HepG2 (cell line): ENCODE data around the gene CARMIL3. TPM values are rescaled to one million over a fixed set of nuclear protein-coding genes. Genes with fewer than 3 reads are reported as not detected.

Source experiments
- CHCHD3 ChIP-seq: sonication (generic); formaldehyde crosslinking; IDR thresholded peaks from 2 replicates; pipeline ENCODE4 v1.8.0; 2022; ENCODE audit warnings: mild to moderate bottlenecking, missing genetic modification reagents, moderate library complexity
- GATAD2A ChIP-seq: IDR thresholded peaks from 2 replicates; pipeline ENCODE4 v1.6.1; 2016
- GTF3A ChIP-seq: sonication (generic); formaldehyde crosslinking; conservative IDR thresholded peaks from 2 replicates; pipeline ENCODE4 v1.4.0; 2020; ENCODE audit warnings: mild to moderate bottlenecking, missing genetic modification reagents
- HOXD1 ChIP-seq: sonication (generic); formaldehyde crosslinking; IDR thresholded peaks from 2 replicates; pipeline ENCODE4 v1.5.0; 2020; ENCODE audit warnings: missing genetic modification reagents
- IRF1 ChIP-seq: sonication (generic); formaldehyde crosslinking; IDR thresholded peaks from 2 replicates; pipeline ENCODE4 v1.4.0; 2020; ENCODE audit warnings: low read depth, mild to moderate bottlenecking, missing genetic modification reagents
- KAT2B ChIP-seq: fragments of 150-350 bp; IDR thresholded peaks from 2 replicates; pipeline ENCODE4 v1.6.1; 2014; ENCODE audit warnings: low read depth, low read length, borderline replicate concordance
- KDM5A ChIP-seq: fragments of 200-600 bp; sonication (generic); IDR thresholded peaks from 2 replicates; pipeline ENCODE4 v1.7.0; 2018; ENCODE audit warnings: antibody characterized with exemption, mild to moderate bottlenecking, low read length, borderline replicate concordance
- NFE2L1 ChIP-seq: sonication (generic); formaldehyde crosslinking; IDR thresholded peaks from 2 replicates; pipeline ENCODE4 v1.4.0; 2020; ENCODE audit warnings: missing genetic modification reagents, mild to moderate bottlenecking, borderline replicate concordance
- NFKB2 ChIP-seq: sonication (generic); formaldehyde crosslinking; IDR thresholded peaks from 2 replicates; pipeline ENCODE4 v1.4.0; 2020; ENCODE audit warnings: missing genetic modification reagents, borderline replicate concordance
- RCOR2 ChIP-seq: IDR thresholded peaks from 2 replicates; pipeline ENCODE4 v1.6.1; 2016; ENCODE audit warnings: missing biosample characterization, missing genetic modification reagents
- REL ChIP-seq: sonication (generic); formaldehyde crosslinking; conservative IDR thresholded peaks from 2 replicates; pipeline ENCODE4 v1.8.0; 2022; ENCODE audit warnings: mild to moderate bottlenecking, missing genetic modification reagents, moderate library complexity
- RFX5 ChIP-seq: IDR thresholded peaks from 2 replicates; pipeline ENCODE4 v1.6.1; 2011; ENCODE audit warnings: low read depth, low read length, improper control_type of control experiment
- SMC3 ChIP-seq: IDR thresholded peaks from 2 replicates; pipeline ENCODE4 v1.6.1; 2011; ENCODE audit warnings: low read length, improper control_type of control experiment
- ZBTB4 ChIP-seq: sonication (generic); formaldehyde crosslinking; IDR thresholded peaks from 2 replicates; pipeline ENCODE4 v1.4.0; 2020; ENCODE audit warnings: missing genetic modification reagents, mild to moderate bottlenecking, borderline replicate concordance
- ZNF24 ChIP-seq: fragments of 450-650 bp; IDR thresholded peaks from 2 replicates; pipeline ENCODE4 v1.6.1; 2017; ENCODE audit warnings: antibody characterized with exemption, mild to moderate bottlenecking
- ZNF251 ChIP-seq: sonication (generic); formaldehyde crosslinking; IDR thresholded peaks from 2 replicates; pipeline ENCODE4 v1.9.0; 2021; ENCODE audit warnings: mild to moderate bottlenecking, missing genetic modification reagents
- ZNF275 ChIP-seq: sonication (generic); formaldehyde crosslinking; IDR thresholded peaks from 2 replicates; pipeline ENCODE4 v1.8.0; 2022; ENCODE audit warnings: missing genetic modification reagents, mild to moderate bottlenecking, inconsistent platforms, borderline replicate concordance
- ZNF446 ChIP-seq: sonication (generic); formaldehyde crosslinking; IDR thresholded peaks from 2 replicates; pipeline ENCODE4 v1.5.0; 2020; ENCODE audit warnings: mild to moderate bottlenecking, missing genetic modification reagents
- ZNF512 ChIP-seq: sonication (generic); formaldehyde crosslinking; IDR thresholded peaks from 2 replicates; pipeline ENCODE4 v1.4.0; 2020; ENCODE audit warnings: mild to moderate bottlenecking, missing genetic modification reagents
- ZNF574 ChIP-seq: sonication (generic); formaldehyde crosslinking; IDR thresholded peaks from 2 replicates; pipeline ENCODE4 v1.4.0; 2020; ENCODE audit warnings: missing genetic modification reagents
- ZNF747 ChIP-seq: sonication (generic); formaldehyde crosslinking; IDR thresholded peaks from 2 replicates; pipeline ENCODE4 v1.8.1; 2023; ENCODE audit warnings: missing genetic modification reagents, mild to moderate bottlenecking, borderline replicate concordance
- polyA plus RNA-seq, 8 experiments: library from polyadenylated mRNA; depleted of rRNA in 3 of 8; stranded (reverse) in 7 of 8; unstranded in 1 of 8; fragments of >200 nt; fragmentation: Illumina TruSeq in 4 of 8; extraction: Trizol in 4 of 8; gene quantifications; 2 replicates each; pipeline versions ENCODE4 v1.2.1 to v1.2.3, GENCODE V29; 2011 to 2016; ENCODE audit warnings: low read depth in 4 of 8, missing spikeins in 1 of 8, mixed read lengths in 1 of 8; ENCODE audit not compliant: insufficient read depth in 1 of 8
- total RNA-seq, 5 experiments: library from RNA; depleted of rRNA; stranded (reverse); fragments of >200 nt; fragmentation: Illumina TruSeq; extraction: Trizol; gene quantifications; 2 replicates each; pipeline ENCODE4 v1.2.3, GENCODE V29; 2016; ENCODE audit warnings: low read depth in 1 of 5

Gene CARMIL3
- total and polyA plus RNA-seq, 2 of the 13 experiments (the other 11 are each of a cell fraction or from before 2014, with no cell fraction given) = 0.27 to 0.55 TPM

- TF ChIP-seq REL (CRISPR knock-in tag) (no peak), ZNF747 (CRISPR knock-in tag) (no peak), KAT2B (no peak), RFX5 (no peak), ZBTB4 (CRISPR knock-in tag) (0 out of 2 replicates have a peak, but pooled peaks have one; percentile 45), HOXD1 (CRISPR knock-in tag) (no peak), CHCHD3 (CRISPR knock-in tag) (no peak; the same call in 1 of the 2 replicates), ZNF24 (no peak), ZNF446 (CRISPR knock-in tag) (no peak), GTF3A (CRISPR knock-in tag) (no peak), NFKB2 (CRISPR knock-in tag) (no peak), IRF1 (CRISPR knock-in tag) (no peak), ZNF574 (CRISPR knock-in tag) (no peak), RCOR2 (no peak), KDM5A (no peak), ZNF275 (no peak), ZNF251 (CRISPR knock-in tag) (no peak; the same call in 1 of the 2 replicates), SMC3 (peak; percentile 100), NFE2L1 (CRISPR knock-in tag) (no peak), ZNF512 (no peak), GATAD2A (CRISPR knock-in tag) (peak; percentile 69)
Observed at GRCh38 chr14:24058260-24058950, 6.6 kb downstream of the CARMIL3 start (continued).
